Kidney epithelial cell (primary cell): ENCODE data around the gene CFAP100. TPM values are rescaled to one million over a fixed set of nuclear protein-coding genes. Genes with fewer than 3 reads are reported as not detected.

Source experiments
- DNase-seq: peaks from one replicate; pipeline ENCODE4 v3.0.0-alpha.2; 2010; ENCODE audit warnings: low read depth
- H3K27me3 ChIP-seq: 2 replicates; pipeline ENCODE4 v1.6.0; 2011; ENCODE audit warnings: low read length; ENCODE audit not compliant: control insufficient read depth, insufficient read depth
- H3K36me3 ChIP-seq: 2 replicates; pipeline ENCODE4 v1.5.1; 2011; ENCODE audit warnings: low read length; ENCODE audit not compliant: control insufficient read depth, insufficient read depth
- H3K4me3 ChIP-seq: 2 replicates; pipeline ENCODE4 v1.5.1; 2011; ENCODE audit warnings: low read depth, mild to moderate bottlenecking, control low read depth, low read length
- CTCF ChIP-seq: IDR thresholded peaks from 2 replicates; pipeline ENCODE4 v1.5.1; 2011; ENCODE audit warnings: mild to moderate bottlenecking, moderate library complexity, low read length, control low read depth, inconsistent platforms; ENCODE audit not compliant: insufficient read depth, poor library complexity, severe bottlenecking
- total RNA-seq: library from RNA; depleted of rRNA; stranded (reverse); fragments of >200 nt; gene quantifications from 2 replicates; pipeline ENCODE4 v1.2.3, GENCODE V29; 2015

Gene CFAP100
- total RNA-seq, 1 donor from 2014 or later = not detected

GRCh38 chr3:126442856-126443242 lies 48.1 kb downstream of the CFAP100 start:
- DNase-seq = no peak
- no peak for TF ChIP-seq CTCF
- Histone ChIP-seq H3K4me3 (no peak overlapping the region), H3K36me3 (no peaks in the 10 kb centered on the region), H3K27me3 (no peaks in the 10 kb centered on the region)

- no peaks in the 10 kb centered on the region for H3K36me3 ChIP-seq
- no peaks in the 10 kb centered on the region for H3K27me3 ChIP-seq
- no peak for DNase-seq
- no peak overlapping the region for H3K4me3 ChIP-seq
- no peak for TF ChIP-seq CTCF
These were observed 50.8 kb downstream of the CFAP100 start for GRCh38 chr3:126445506-126445905.

- H3K4me3 ChIP-seq = no peak overlapping the region
- no peaks in the 10 kb centered on the region for H3K27me3 ChIP-seq
- H3K36me3 ChIP-seq = no peaks in the 10 kb centered on the region
- no peak for DNase-seq
- TF ChIP-seq CTCF = no peak
These were observed 51.6 kb downstream of the CFAP100 start for GRCh38 chr3:126446301-126446700.

- no peak for TF ChIP-seq CTCF
- no peak for DNase-seq
These were observed 52.1 kb downstream of the CFAP100 start for GRCh38 chr3:126446791-126447190.

GRCh38 chr3:126447456-126448106 lies 52.9 kb downstream of the CFAP100 start:
- no peak for DNase-seq
- Histone ChIP-seq H3K4me3 (no peak overlapping the region), H3K36me3 (no peaks in the 10 kb centered on the region), H3K27me3 (no peaks in the 10 kb centered on the region)
- TF ChIP-seq CTCF = no peak

More at GRCh38 chr3:126446791-126447190, 52.1 kb downstream of the CFAP100 start:
- H3K36me3 ChIP-seq = no peaks in the 10 kb centered on the region
- no peak overlapping the region for H3K4me3 ChIP-seq
- H3K27me3 ChIP-seq = no peaks in the 10 kb centered on the region
